Measurements from ENCODE around the gene OPCML. TPM values are rescaled to one million over a fixed set of nuclear protein-coding genes. Genes with fewer than 3 reads are reported as not detected.

OPCML gene
- total and polyA plus RNA-seq, 2 donors (not counting 1 experiment from before 2014, with no cell fraction given) = not detected

DNA sequence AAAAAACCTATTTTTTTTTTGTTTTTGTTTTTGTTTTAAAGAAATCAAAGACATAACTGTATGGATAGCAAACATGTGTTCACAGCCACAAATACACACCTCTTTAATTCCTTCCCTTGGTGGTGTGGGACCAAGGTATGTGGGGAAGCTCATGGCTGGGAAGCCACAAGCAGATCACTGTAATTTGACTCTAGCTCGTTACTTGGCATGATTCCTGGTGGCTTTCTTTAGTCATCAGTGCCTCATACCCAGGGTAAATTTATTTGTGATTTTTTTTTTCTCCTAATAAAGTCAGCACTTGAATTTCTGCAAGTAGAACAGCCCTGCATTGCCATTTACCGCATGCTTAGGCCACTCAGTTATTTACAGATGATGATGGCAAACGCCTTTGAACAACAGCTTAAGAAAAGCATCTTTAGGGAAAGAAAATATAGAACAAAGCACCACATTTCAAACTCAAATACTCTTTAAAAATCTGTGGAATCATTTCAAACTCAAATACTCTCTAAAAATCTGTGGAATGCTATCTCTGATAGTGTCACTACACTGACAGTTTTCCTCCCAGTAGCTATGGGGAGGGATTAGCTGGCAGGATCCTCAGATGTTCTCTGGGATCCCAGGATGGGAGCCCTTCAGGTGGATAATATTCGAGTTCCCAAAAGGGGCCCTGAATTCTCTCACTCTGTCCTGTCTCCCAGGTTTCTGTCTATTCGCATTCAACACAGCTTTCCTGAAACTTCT lies 687.2 kb downstream of the OPCML start:
- no peaks in the 10 kb centered on the region for H3K9me3 ChIP-seq (ENCODE audit: control extremely low read depth in 1 of 3, control insufficient read depth in 2 of 3, insufficient read depth in 1 of 3, low read length in 2 of 3)
- H3K9ac ChIP-seq (ENCODE audit: low read length) = no peak overlapping the region
- no peak overlapping the region for H2AFZ ChIP-seq (ENCODE audit: insufficient read depth, low read depth, low read length, poor library complexity, severe bottlenecking)
- peaks cover 6% of the 10 kb centered on the region for H3K9me3 Mint-ChIP-seq (ENCODE audit: insufficient read depth)
- no peaks in the 10 kb centered on the region for H3K4me1 ChIP-seq (ENCODE audit: control insufficient read depth in 2 of 2, insufficient read depth in 2 of 2, low read length in 2 of 2)
- H3K4me2 ChIP-seq (replicated peaks; ENCODE audit: low read depth, low read length, poor library complexity, severe bottlenecking) = no peak overlapping the region
- no peak overlapping the region for H3K4me3 Mint-ChIP-seq
- no peaks in the 10 kb centered on the region for H3K4me1 Mint-ChIP-seq
- H3K4me3 ChIP-seq (ENCODE audit: control extremely low read depth in 1 of 5, extremely low read depth in 1 of 5, insufficient read depth in 1 of 5, low read depth in 2 of 5, low read length in 4 of 5) = no peak overlapping the region
- intact Hi-C loops (cut with micrococcal nuclease) = no loop called here
- 77% methylated on average over 2 of the region's 5 CpGs for WGBS (ENCODE audit: insufficient coverage)
- no peak for TF ChIP-seq EZH2 (IDR thresholded peaks at IDR 0.05; ENCODE audit: borderline replicate concordance, insufficient read depth, low read depth, low read length, poor library complexity, severe bottlenecking)
- TF ChIP-seq, protein P1, sequence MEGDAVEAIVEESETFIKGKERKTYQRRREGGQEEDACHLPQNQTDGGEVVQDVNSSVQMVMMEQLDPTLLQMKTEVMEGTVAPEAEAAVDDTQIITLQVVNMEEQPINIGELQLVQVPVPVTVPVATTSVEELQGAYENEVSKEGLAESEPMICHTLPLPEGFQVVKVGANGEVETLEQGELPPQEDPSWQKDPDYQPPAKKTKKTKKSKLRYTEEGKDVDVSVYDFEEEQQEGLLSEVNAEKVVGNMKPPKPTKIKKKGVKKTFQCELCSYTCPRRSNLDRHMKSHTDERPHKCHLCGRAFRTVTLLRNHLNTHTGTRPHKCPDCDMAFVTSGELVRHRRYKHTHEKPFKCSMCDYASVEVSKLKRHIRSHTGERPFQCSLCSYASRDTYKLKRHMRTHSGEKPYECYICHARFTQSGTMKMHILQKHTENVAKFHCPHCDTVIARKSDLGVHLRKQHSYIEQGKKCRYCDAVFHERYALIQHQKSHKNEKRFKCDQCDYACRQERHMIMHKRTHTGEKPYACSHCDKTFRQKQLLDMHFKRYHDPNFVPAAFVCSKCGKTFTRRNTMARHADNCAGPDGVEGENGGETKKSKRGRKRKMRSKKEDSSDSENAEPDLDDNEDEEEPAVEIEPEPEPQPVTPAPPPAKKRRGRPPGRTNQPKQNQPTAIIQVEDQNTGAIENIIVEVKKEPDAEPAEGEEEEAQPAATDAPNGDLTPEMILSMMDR (IDR thresholded peaks at IDR 0.05) = no peak
- DNase-seq (no peak), ATAC-seq (ENCODE audit: low read depth) (no peak)
- H3K27me3 ChIP-seq (replicated peaks in 1 of 4; ENCODE audit: control extremely low read depth in 1 of 4, control insufficient read depth in 3 of 4, insufficient read depth in 4 of 4, low read length in 3 of 4) = no peaks in the 10 kb centered on the region
- H3K27ac ChIP-seq (ENCODE audit: low read length in 2 of 2) = no peak overlapping the region
- ChIA-PET POLR2A (no interaction called here), CTCF (interaction anchor here (0.7 kb wide), 1 partner anchor 217 kb away, joined by 4 read pairs; no protein-coding TSS in a partner anchor)
- H3K27me3 Mint-ChIP-seq = no peaks in the 10 kb centered on the region
- no peaks in the 10 kb centered on the region for H3K36me3 ChIP-seq (replicated peaks in 1 of 2; ENCODE audit: control extremely low read depth in 1 of 2, control insufficient read depth in 1 of 2, extremely low read depth in 1 of 2, insufficient read depth in 2 of 2, low read length in 1 of 2)
- no peak overlapping the region for H3K27ac Mint-ChIP-seq
- H3K79me2 ChIP-seq (ENCODE audit: control insufficient read depth, insufficient read depth, low read length) = no peaks in the 10 kb centered on the region
- H4K20me1 ChIP-seq (ENCODE audit: control insufficient read depth, insufficient read depth, low read length, poor library complexity, severe bottlenecking) = no peaks in the 10 kb centered on the region

DNA sequence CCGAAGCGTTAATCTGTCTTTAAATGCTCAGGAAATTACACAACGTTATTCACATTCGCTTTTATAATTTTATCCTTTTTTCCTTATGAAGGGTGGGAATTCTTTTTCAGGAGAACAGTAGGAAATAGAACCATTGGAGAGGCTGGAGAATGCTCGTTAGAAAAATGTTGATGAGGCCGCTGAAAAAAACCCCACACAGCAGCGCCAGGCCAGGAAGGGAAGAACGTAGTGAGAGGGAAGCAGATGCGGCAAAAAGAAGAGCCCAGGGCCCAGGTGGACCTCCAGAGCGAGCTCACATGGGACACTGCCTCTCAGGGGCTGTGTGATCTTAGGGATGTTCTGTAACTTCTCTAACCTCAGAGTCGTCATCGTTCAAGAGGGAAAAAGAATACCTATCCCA lies 691.6 kb downstream of the OPCML start:
- H3K9me3 Mint-ChIP-seq (ENCODE audit: insufficient read depth) = peaks cover 10% of the 10 kb centered on the region
- Histone ChIP-seq H4K20me1 (ENCODE audit: control insufficient read depth, insufficient read depth, low read length, poor library complexity, severe bottlenecking) (no peaks in the 10 kb centered on the region), H3K27me3 (replicated peaks in 1 of 4; ENCODE audit: control extremely low read depth in 1 of 4, control insufficient read depth in 3 of 4, insufficient read depth in 4 of 4, low read length in 3 of 4) (no peaks in the 10 kb centered on the region), H3K4me3 (ENCODE audit: control extremely low read depth in 1 of 5, extremely low read depth in 1 of 5, insufficient read depth in 1 of 5, low read depth in 2 of 5, low read length in 4 of 5) (no peak overlapping the region), H2AFZ (ENCODE audit: insufficient read depth, low read depth, low read length, poor library complexity, severe bottlenecking) (no peak overlapping the region), H3K4me2 (replicated peaks; ENCODE audit: low read depth, low read length, poor library complexity, severe bottlenecking) (no peak overlapping the region), H3K79me2 (ENCODE audit: control insufficient read depth, insufficient read depth, low read length) (no peaks in the 10 kb centered on the region), H3K9ac (ENCODE audit: low read length) (no peak overlapping the region), H3K27ac (ENCODE audit: low read length in 2 of 2) (no peak overlapping the region), H3K4me1 (ENCODE audit: control insufficient read depth in 2 of 2, insufficient read depth in 2 of 2, low read length in 2 of 2) (no peaks in the 10 kb centered on the region), H3K9me3 (ENCODE audit: control extremely low read depth in 1 of 3, control insufficient read depth in 2 of 3, insufficient read depth in 1 of 3, low read length in 2 of 3) (no peaks in the 10 kb centered on the region), H3K36me3 (replicated peaks in 1 of 2; ENCODE audit: control extremely low read depth in 1 of 2, control insufficient read depth in 1 of 2, extremely low read depth in 1 of 2, insufficient read depth in 2 of 2, low read length in 1 of 2) (no peaks in the 10 kb centered on the region)
- DNase-seq (no peak), ATAC-seq (ENCODE audit: low read depth) (no peak)
- TF ChIP-seq, protein P1 (IDR thresholded peaks at IDR 0.05) = no peak
- TF ChIP-seq EZH2 (IDR thresholded peaks at IDR 0.05; ENCODE audit: borderline replicate concordance, insufficient read depth, low read depth, low read length, poor library complexity, severe bottlenecking) = no peak
- H3K27ac Mint-ChIP-seq = no peak overlapping the region
- 92% methylated on average over 5 of the region's 12 CpGs for WGBS (ENCODE audit: insufficient coverage)
- intact Hi-C loops (cut with micrococcal nuclease) = no loop called here
- POLR2A ChIA-PET = no interaction called here
- CTCF ChIA-PET = no interaction called here
- H3K27me3 Mint-ChIP-seq = no peaks in the 10 kb centered on the region
- H3K4me1 Mint-ChIP-seq = no peaks in the 10 kb centered on the region
- no peak overlapping the region for H3K4me3 Mint-ChIP-seq
